NOMO-1 treated with DMSO at 0.1 percent for 48 hours (cell line): Measurements from ENCODE around the gene DDX52.
"Not testable (repeated sequence)": the region's sequence is repeated elsewhere in the genome, so short reads cannot be mapped to it uniquely, and the experiment has no call there.

Experiments used
- DNase-seq: peaks from one replicate; lab custom pipeline; 2025; ENCODE audit not compliant: unreplicated experiment; lab: John Stamatoyannopoulos, UW

Gene DDX52

GRCh38 chr17:37657202-37657601 lies 14.0 kb upstream of the DDX52 start:
- DNase-seq: no peak

DNA sequence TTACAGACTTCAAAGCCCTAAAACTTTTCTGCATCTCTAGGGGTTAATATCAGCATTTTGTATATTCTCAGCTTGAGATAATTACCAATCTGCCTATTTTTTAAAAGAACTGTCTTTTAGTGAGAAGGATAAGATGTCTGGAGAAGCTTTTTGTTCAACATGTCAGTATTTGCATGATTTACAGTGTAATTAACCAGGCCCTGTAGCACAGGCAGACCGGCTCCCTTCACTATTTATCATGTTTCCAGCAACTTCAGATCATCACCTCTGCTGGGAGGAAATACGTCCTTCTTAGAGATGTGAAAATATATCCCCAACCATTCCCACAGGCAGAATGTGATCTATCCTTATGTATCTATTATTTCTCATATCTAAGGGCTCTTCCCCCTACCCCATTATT lies 8.6 kb upstream of the DDX52 start:
- no peak for DNase-seq

GRCh38 chr17:37650419-37651003 lies 7.3 kb upstream of the DDX52 start:
- peak; percentile 8 for DNase-seq

DNA sequence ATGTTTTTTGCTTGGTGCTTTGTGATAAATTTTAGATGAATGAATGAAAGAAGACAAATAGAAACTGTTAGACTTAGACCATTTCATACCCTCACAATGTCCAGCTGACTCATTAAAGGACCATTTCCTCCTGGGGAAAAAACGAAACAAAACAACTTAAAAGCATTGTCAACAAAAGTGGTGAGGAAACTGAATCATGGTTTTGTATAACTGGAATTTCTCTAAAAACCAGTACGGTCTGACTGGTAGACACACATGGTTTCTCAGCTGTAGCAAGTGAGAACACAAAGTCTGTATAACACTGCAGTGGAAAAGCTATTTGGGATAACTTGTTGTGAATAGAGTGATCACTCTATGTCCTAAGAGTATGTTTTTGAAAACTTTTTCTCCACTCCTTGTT lies 5.3 kb upstream of the DDX52 start:
- no peak for DNase-seq

DNA sequence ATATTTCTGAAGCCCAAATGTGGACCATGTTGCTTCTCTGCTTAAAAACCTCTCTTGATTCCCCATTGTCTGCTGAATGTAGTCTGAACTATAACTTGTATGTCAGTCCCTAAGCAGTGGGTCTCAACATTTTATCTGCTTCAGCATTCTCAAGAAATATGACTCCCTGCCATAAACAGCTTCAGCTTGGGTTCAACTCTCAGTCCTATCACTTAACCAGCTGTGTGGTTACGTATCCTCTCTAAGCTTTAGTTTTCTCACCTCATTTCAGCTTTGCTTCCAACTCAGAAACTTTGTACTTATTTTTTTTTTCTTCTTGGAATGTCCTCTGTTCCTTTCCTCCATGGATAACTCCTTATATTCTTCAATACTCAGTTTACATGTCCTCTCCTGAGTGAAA lies 4.6 kb upstream of the DDX52 start:
- DNase-seq: no peak

DNA sequence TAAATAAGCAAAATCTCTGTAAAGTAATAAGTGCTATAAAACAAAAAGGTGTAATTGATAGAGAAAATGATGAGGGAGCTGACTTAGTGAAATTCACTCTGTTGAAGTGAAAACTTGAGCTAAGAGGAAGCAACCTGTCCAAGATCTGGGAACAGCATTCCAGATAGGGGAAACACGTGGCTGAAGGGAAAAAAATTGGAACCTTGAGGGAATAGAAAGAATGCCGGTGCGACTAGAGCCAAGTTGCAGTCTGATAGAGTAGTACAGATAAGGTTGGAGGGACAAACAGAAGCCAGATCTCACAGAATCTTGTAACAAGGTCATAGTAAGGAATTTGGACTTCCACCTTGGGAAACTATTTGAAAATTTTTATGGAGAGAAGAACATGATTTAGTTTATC lies 623 bp upstream of the DDX52 start:
- no peak for DNase-seq

DNA sequence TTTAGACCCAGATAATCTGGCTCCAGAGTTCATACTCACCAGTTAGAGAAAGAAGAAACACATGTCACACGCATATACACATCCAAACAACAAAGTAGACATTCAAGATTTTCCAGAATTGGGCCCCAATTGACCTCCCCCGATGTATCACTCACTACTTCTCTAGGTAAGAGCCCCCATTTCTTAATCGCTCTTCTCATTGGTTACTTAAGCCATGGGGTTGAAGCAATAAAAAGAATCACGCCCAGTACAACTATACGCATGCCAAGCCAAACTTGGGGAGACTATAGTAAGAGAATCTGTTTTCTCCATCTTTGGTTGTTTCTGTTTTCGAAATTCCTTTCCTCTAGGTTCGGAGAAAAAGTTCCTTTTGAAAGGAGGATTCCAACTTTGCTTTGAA lies 565 bp downstream of the DDX52 start:
- DNase-seq: peak; percentile 26

GRCh38 chr17:37640015-37640414 lies 3.2 kb downstream of the DDX52 start:
- no peak for DNase-seq

DNA sequence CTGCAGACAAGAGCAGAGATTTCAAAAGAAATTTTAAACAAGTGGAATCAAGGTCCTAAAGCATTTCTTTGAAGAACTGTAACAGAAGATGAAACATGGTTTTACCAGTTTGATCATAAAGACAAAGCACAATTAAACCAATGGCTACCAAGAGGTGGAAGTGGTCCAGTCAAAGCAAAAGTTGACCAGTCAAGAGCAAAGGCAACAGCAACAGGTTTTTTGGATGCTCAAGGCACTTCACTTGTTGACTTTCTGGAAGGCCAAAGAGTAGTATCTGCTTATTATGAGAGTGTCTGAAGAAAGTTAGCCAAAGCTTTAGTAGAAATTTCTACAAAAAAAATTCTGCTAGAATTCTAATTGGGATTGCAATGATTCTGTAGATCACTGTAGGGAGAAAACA lies 5.3 kb downstream of the DDX52 start:
- DNase-seq: no peak

DNA sequence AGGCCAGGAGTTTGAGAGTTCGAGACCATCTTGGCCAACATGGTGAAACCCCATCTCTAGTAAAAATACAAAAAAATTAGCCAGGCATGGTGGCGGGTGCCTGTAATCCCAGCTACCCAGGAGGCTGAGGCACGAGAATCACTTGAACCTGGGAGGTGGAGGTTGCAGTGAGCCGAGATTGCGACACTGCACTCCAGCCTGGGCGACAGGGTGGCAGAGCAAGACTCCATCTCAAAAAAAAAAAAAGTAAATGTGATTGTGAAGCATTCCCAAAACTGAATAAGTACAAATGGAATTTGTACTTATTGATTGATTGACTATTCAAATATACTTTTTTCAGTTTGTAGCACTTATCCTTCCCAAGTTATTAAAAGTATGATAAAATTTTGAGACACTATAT lies 26.8 kb downstream of the DDX52 start:
- not testable (repeated sequence) for DNase-seq

- no peak for DNase-seq
Measured at GRCh38 chr17:37614823-37615222, 28.4 kb downstream of the DDX52 start.

- DNase-seq: no peak
Measured at GRCh38 chr17:37614391-37614790, 28.9 kb downstream of the DDX52 start.

GRCh38 chr17:37610971-37611370 lies 32.3 kb downstream of the DDX52 start:
- no peak for DNase-seq

GRCh38 chr17:37610041-37610420 lies 33.2 kb downstream of the DDX52 start:
- DNase-seq: not testable (repeated sequence)

GRCh38 chr17:37609170-37610040 lies 33.8 kb downstream of the DDX52 start, which contains the start of gene SYNRG:
Gene SYNRG (minus strand): TSS chr17:37609418. CDS start chr17:37609355, 63 bp downstream.
- DNase-seq: peak; percentile 95

DNA sequence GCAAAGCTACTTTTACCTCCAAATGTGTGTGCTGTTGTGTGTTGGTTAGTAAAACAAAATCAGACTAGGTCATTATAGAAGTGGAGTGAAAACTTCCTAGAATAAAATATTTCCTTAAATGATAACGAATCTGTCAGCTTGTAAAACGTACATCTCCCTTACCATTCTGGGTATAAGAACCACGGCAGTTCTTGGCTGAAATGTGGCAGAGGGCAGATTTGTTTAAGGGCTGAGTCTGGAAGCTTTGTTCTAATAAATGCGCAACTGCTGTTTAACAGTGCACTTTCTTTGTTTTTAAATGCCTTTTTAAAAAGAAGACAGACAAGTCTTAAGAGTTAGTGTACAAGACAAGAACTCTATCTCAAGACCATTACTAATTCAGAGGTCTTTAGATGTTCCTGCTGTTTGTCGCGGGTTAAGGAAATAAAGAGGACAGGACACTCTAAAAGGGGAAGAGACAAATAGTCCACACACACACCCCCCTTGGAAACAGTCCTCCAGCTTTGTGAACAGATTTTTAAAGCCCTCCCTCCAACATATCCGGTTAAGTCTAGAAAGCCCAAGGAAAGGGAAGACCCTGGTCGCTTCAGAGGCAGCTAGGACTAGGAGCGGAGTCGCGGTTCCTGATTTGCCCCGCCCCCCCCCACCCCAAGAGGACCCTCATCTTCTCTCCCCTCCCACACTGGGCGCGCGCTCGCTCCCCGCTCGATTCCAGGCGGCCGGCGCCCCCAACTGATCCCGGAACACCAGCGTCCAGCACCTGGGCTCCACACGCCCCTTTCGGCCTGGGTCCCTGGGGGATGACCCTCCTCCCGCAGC lies 34.7 kb downstream of the DDX52 start:
- peak; percentile 28 for DNase-seq

DNA sequence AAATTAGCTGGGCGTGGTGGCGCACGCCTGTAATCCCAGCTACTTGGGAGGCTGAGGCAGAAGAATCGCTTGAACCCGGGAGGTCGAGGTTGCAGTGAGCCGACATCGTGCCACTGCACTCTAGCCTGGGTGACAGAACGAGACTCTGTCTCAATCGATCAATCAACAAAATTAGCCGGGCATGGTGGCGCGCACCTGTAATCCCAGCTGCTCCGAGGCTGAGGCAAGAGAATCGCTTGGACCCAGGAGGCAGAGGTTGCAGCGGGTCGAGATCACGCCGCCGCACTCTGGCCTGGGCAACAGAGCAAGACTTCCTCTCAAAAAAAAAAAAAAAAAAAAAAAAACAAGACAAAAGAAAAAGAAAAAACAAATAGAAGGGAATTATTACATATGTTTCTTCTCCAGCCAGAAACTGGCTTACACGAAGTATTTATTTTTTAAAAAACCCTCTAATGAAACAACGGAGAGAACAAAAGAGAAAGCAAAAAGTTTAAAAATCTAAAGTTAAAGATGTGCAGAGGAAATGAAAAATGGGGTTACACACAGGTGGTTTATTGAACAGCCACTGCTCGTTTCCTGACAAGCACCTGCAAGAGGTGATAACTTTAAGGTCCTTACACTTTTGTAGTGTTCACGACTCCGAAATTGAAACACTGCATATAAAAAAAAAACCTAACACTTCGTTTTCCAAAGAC lies 35.5 kb downstream of the DDX52 start:
- no peak for DNase-seq

DNA sequence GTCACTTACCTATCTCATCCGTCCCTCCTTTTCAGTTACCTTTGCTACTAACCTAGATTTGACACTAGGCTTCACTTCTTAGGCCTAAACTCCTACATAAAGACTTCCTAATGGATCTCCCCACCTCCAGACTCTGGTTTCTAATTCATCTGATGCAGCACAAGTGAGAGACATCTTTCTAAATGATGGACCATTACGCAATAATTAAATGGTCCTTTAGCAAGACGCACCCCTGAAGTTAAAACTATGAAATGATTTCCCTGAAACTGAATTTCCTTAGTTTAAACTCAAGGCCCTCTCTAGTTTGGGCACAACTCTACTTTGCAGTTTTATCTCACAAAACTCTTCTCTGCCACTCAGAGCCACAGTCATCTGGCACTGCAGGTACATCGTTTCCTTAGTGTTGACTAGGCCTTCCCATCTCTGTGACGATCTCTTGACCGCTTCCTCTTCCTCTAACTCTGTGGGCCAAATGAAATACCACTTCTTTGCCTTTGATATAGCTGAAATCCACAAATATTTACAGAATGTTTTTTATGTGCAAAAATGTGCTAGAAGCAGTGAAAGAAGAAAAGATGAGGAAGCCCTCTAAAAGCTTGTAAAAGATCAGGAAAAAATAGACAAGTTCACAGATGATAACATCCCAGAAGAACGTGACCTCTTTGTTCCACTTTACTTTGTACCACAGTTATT lies 37.3 kb downstream of the DDX52 start:
- DNase-seq: peak; percentile 65

DNA sequence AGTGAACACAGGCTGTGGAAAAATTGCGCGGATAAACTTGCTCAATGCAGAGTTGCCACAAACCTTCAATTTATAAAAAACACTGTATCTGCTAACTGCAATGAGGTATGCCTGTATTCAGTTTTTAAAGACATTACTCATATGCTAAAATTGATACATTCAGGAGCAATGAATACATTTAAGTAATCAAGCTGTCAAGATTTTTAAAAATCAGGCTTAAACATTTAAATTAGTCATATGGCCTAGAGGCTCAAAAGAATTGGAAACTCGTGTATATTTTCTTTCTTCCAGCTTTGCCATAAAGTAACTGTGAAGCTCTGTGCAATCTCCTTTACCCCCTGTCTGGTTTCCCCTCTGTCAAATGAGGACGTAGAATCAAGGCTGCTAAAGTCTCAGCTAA lies 38.2 kb downstream of the DDX52 start:
- DNase-seq: no peak

- DNase-seq: no peak
Measured at GRCh38 chr17:37604556-37604955, 38.7 kb downstream of the DDX52 start.

- no peak for DNase-seq
Measured at GRCh38 chr17:37598145-37598544, 45.1 kb downstream of the DDX52 start.
